ENCODE data around the gene RAPGEF4.

The RAPGEF4 gene

GRCh38 chr2:173040729-173041128 is 305.1 kb downstream of the RAPGEF4 start:
- CTCF ChIA-PET = interaction anchor here (0.7 kb wide), 2 partner anchors 108 to 1299 kb away, joined by 3 to 4 read pairs; no protein-coding TSS in a partner anchor
- POLR2A ChIA-PET = no interaction called here
- no peaks in the 10 kb centered on the region for H3K36me3 ChIP-seq (ENCODE audit: control insufficient read depth in 2 of 2, insufficient read depth in 1 of 2, low read length in 2 of 2)
- H3K27ac ChIP-seq (ENCODE audit: extremely low read depth, low read depth, low read length) = no peak overlapping the region
- H3K4me3 ChIP-seq (ENCODE audit: low read depth, low read length) = no peak overlapping the region
- no peak for TF ChIP-seq ZNF707 (tag by site-specific recombination; IDR thresholded peaks at IDR 0.05)
- TF ChIP-seq, protein P1, sequence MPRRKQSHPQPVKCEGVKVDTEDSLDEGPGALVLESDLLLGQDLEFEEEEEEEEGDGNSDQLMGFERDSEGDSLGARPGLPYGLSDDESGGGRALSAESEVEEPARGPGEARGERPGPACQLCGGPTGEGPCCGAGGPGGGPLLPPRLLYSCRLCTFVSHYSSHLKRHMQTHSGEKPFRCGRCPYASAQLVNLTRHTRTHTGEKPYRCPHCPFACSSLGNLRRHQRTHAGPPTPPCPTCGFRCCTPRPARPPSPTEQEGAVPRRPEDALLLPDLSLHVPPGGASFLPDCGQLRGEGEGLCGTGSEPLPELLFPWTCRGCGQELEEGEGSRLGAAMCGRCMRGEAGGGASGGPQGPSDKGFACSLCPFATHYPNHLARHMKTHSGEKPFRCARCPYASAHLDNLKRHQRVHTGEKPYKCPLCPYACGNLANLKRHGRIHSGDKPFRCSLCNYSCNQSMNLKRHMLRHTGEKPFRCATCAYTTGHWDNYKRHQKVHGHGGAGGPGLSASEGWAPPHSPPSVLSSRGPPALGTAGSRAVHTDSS (tag by site-specific recombination; IDR thresholded peaks at IDR 0.05) = no peak
- no peak for TF ChIP-seq ZNF133 (tag by site-specific recombination; IDR thresholded peaks at IDR 0.05)
- no peak for TF ChIP-seq ZSCAN23 (tag by site-specific recombination; IDR thresholded peaks at IDR 0.05)
- TF ChIP-seq ZNF677 (tag by site-specific recombination; IDR thresholded peaks at IDR 0.05) = no peak
- no peak for TF ChIP-seq ZNF580 (tag by site-specific recombination; IDR thresholded peaks at IDR 0.05)
- TF ChIP-seq ZNF155 (tag by site-specific recombination; IDR thresholded peaks at IDR 0.05) = no peak
- TF ChIP-seq, protein P2, sequence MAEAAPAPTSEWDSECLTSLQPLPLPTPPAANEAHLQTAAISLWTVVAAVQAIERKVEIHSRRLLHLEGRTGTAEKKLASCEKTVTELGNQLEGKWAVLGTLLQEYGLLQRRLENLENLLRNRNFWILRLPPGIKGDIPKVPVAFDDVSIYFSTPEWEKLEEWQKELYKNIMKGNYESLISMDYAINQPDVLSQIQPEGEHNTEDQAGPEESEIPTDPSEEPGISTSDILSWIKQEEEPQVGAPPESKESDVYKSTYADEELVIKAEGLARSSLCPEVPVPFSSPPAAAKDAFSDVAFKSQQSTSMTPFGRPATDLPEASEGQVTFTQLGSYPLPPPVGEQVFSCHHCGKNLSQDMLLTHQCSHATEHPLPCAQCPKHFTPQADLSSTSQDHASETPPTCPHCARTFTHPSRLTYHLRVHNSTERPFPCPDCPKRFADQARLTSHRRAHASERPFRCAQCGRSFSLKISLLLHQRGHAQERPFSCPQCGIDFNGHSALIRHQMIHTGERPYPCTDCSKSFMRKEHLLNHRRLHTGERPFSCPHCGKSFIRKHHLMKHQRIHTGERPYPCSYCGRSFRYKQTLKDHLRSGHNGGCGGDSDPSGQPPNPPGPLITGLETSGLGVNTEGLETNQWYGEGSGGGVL (tag by site-specific recombination; IDR thresholded peaks at IDR 0.05) = no peak
- TF ChIP-seq ZNF37A (tag by site-specific recombination; IDR thresholded peaks at IDR 0.05) = no peak
- TF ChIP-seq ZNF610 (tag by site-specific recombination; IDR thresholded peaks at IDR 0.05; ENCODE audit: borderline replicate concordance) = no peak
- TF ChIP-seq ZNF366 (tag by site-specific recombination; conservative IDR thresholded peaks at IDR 0.05) = no peak
- TF ChIP-seq ZNF529 (tag by site-specific recombination; IDR thresholded peaks at IDR 0.05; ENCODE audit: insufficient replicate concordance) = no peak
- TF ChIP-seq, protein P3, sequence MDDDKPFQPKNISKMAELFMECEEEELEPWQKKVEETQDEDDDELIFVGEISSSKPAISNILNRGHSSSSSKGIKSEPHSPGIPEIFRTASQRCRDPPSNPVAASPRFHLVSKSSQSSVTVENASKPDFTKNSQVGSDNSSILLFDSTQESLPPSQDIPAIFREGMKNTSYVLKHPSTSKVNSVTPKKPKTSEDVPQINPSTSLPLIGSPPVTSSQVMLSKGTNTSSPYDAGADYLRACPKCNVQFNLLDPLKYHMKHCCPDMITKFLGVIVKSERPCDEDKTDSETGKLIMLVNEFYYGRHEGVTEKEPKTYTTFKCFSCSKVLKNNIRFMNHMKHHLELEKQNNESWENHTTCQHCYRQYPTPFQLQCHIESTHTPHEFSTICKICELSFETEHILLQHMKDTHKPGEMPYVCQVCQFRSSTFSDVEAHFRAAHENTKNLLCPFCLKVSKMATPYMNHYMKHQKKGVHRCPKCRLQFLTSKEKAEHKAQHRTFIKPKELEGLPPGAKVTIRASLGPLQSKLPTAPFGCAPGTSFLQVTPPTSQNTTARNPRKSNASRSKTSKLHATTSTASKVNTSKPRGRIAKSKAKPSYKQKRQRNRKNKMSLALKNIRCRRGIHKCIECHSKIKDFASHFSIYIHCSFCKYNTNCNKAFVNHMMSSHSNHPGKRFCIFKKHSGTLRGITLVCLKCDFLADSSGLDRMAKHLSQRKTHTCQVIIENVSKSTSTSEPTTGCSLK (tag by site-specific recombination; IDR thresholded peaks at IDR 0.05) = no peak
- no peak for TF ChIP-seq ZNF335 (tag by site-specific recombination; conservative IDR thresholded peaks at IDR 0.05)
- TF ChIP-seq ZNF132 (tag by site-specific recombination; IDR thresholded peaks at IDR 0.05; ENCODE audit: borderline replicate concordance) = no peak
- TF ChIP-seq ZNF341 (tag by site-specific recombination; IDR thresholded peaks at IDR 0.05; ENCODE audit: low read depth) = no peak
- no peak for TF ChIP-seq ZNF670 (tag by site-specific recombination; IDR thresholded peaks at IDR 0.05; ENCODE audit: low read depth)
- peaks cover 3% of the 10 kb centered on the region; the same call in 1 of the 2 replicates for H3K4me1 ChIP-seq (ENCODE audit: control insufficient read depth, insufficient read depth, low read length)
- H3K9me3 ChIP-seq (ENCODE audit: control insufficient read depth, insufficient read depth, low read depth, low read length) = no peaks in the 10 kb centered on the region

DNA sequence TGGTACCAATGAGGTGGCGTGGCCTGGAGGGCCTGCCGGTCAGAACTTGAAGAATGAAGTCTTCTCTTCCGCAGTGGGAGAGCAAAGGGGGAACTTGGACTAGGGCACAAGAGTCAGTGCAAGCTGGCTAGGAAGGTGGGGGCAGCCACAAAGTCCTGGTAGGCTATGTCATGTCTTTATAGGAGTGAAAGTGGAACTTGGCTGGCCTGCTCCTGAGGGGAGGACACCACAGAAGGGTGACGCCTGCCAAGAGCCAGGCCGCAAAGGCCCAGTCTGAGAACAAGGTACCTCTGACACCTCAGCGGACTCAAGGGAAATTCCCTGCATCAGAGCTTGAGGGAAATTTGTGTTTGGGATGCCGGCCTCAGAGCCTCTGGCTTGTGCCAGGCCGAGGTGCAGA is 307.8 kb downstream of the RAPGEF4 start:
- no peak overlapping the region for H3K4me3 ChIP-seq (ENCODE audit: low read depth, low read length)
- TF ChIP-seq TRIM28 (IDR thresholded peaks at IDR 0.05; ENCODE audit: borderline replicate concordance, low read length) (no peak), ZNF610 (tag by site-specific recombination; IDR thresholded peaks at IDR 0.05; ENCODE audit: borderline replicate concordance) (no peak), ZNF600 (tag by site-specific recombination; IDR thresholded peaks at IDR 0.05) (no peak), IKZF3 (tag by site-specific recombination; IDR thresholded peaks at IDR 0.05) (no peak), ZNF621 (tag by site-specific recombination; IDR thresholded peaks at IDR 0.05) (no peak), ZNF426 (tag by site-specific recombination; IDR thresholded peaks at IDR 0.05) (no peak), ZNF174 (tag by site-specific recombination; IDR thresholded peaks at IDR 0.05) (no peak), GFI1B (tag by site-specific recombination; IDR thresholded peaks at IDR 0.05) (no peak), ZBTB1 (tag by site-specific recombination; IDR thresholded peaks at IDR 0.05) (no peak), ZNF404 (tag by site-specific recombination; IDR thresholded peaks at IDR 0.05) (no peak), PRDM4 (tag by site-specific recombination; IDR thresholded peaks at IDR 0.05) (no peak)
- TF ChIP-seq, protein P4, sequence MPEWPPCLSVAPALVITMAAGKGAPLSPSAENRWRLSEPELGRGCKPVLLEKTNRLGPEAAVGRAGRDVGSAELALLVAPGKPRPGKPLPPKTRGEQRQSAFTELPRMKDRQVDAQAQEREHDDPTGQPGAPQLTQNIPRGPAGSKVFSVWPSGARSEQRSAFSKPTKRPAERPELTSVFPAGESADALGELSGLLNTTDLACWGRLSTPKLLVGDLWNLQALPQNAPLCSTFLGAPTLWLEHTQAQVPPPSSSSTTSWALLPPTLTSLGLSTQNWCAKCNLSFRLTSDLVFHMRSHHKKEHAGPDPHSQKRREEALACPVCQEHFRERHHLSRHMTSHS (tag by site-specific recombination; IDR thresholded peaks at IDR 0.05) = no peak

More for the DNA sequence above, 307.8 kb downstream of the RAPGEF4 start:
- Histone ChIP-seq H3K36me3 (ENCODE audit: control insufficient read depth in 2 of 2, insufficient read depth in 1 of 2, low read length in 2 of 2) (no peaks in the 10 kb centered on the region), H3K27ac (ENCODE audit: extremely low read depth, low read depth, low read length) (no peak overlapping the region), H3K9me3 (ENCODE audit: control insufficient read depth, insufficient read depth, low read depth, low read length) (no peaks in the 10 kb centered on the region), H3K4me1 (ENCODE audit: control insufficient read depth, insufficient read depth, low read length) (0 out of 2 replicates have a peak, but pooled peaks cover 2% of the 10 kb centered on the region)
- ChIA-PET POLR2A (no interaction called here), CTCF (interaction anchor here (2.5 kb wide), 1 partner anchor 16 kb away, joined by 17 read pairs; no protein-coding TSS in a partner anchor)
